VCaP (cell line): ENCODE results near the gene NUPR1.

ENCODE experiments used
- H3K27ac ChIP-seq: fragments of 450-650 bp; 2 replicates; pipeline ENCODE4 v1.5.1; 2017
- TF ChIP-seq, protein P1 (sequence below): fragments of 450-650 bp; conservative IDR thresholded peaks from 2 replicates; pipeline ENCODE4 v1.5.1; 2017; ENCODE audit warnings: mild to moderate bottlenecking, moderate library complexity

NUPR1 gene

GRCh38 chr16:28520672-28521071 is 18.1 kb downstream of the NUPR1 start:
- H3K27ac ChIP-seq, result no peak overlapping the region
- TF ChIP-seq, protein P1, sequence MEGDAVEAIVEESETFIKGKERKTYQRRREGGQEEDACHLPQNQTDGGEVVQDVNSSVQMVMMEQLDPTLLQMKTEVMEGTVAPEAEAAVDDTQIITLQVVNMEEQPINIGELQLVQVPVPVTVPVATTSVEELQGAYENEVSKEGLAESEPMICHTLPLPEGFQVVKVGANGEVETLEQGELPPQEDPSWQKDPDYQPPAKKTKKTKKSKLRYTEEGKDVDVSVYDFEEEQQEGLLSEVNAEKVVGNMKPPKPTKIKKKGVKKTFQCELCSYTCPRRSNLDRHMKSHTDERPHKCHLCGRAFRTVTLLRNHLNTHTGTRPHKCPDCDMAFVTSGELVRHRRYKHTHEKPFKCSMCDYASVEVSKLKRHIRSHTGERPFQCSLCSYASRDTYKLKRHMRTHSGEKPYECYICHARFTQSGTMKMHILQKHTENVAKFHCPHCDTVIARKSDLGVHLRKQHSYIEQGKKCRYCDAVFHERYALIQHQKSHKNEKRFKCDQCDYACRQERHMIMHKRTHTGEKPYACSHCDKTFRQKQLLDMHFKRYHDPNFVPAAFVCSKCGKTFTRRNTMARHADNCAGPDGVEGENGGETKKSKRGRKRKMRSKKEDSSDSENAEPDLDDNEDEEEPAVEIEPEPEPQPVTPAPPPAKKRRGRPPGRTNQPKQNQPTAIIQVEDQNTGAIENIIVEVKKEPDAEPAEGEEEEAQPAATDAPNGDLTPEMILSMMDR, result no peak

DNA sequence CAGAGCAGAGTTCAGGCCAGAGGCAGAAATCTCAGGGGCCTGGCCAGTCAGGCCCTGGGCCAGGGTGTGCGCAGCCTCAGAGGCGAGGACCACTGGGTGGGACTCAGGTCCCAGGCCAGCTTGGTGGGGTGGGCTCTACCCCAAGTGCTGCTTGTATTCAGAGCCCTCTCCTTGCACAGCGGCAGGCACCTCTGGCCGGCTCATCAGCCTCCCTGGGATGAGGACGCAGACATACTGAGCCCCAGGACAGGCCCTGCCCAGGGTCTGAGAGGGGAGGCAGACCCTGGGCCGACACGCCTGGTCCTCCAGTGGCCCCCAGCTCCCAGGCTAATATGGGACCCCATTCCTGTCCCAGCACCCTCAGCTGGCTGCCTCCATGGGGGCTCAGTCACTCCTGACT is 24.5 kb downstream of the NUPR1 start:
- no peak overlapping the region for H3K27ac ChIP-seq
- TF ChIP-seq, protein P1, result no peak

GRCh38 chr16:28513484-28514181 is 25.1 kb downstream of the NUPR1 start:
- H3K27ac ChIP-seq, result no peak overlapping the region
- TF ChIP-seq, protein P1, result no peak

GRCh38 chr16:28511801-28512789 is 26.7 kb downstream of the NUPR1 start:
- TF ChIP-seq, protein P1, result no peak

GRCh38 chr16:28511031-28511430 is 27.7 kb downstream of the NUPR1 start:
- no peak overlapping the region; the same call in 1 of the 2 replicates for H3K27ac ChIP-seq
- TF ChIP-seq, protein P1, result no peak

More at GRCh38 chr16:28511801-28512789, 26.7 kb downstream of the NUPR1 start:
- no peak overlapping the region; the same call in 1 of the 2 replicates for H3K27ac ChIP-seq

DNA sequence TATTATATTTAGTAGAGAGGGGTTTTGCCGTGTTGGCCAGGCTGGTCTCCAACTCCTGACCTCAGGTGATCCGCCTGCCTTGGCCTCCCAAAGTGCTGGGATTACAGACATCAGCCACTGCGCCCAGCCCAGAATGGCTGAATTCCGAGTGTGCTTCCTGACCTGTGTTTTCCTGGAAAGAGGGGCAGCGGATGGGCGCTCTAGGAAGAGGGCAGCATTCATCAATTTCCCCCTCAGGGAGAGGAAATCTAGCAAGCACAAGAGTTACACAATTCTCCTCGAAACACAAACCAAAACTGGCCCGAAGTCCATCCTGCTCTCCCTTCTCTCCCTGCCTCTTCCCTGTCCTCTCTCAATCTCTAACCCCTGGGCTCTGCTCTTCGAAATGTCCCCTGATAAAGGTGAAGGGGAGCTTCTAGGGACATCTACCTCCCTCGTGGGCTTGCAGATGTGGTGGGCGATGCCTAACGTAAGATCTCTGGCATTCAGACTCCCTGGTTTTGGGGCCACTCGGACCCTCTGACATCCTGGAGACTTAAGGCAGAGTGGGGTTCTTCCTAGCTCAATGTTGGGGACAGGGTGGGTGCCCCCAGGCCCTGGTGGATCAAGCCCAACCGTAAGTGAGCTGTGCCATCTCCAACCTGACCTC is 33.2 kb downstream of the NUPR1 start:
- peak overlapping the region; percentile 70 for H3K27ac ChIP-seq

More for the DNA sequence above, 33.2 kb downstream of the NUPR1 start:
- TF ChIP-seq, protein P1, result no peak
